GM23248 (cell line): ENCODE data around the gene LMAN2.

ENCODE experiments used
- EZH2 ChIP-seq: fragments of 200-600 bp; sonication (generic); IDR thresholded peaks from 2 replicates; pipeline ENCODE4 v1.6.1; 2018; ENCODE audit warnings: antibody characterized with exemption, mild to moderate bottlenecking; ENCODE audit not compliant: insufficient read depth, poor library complexity, severe bottlenecking
- EZH2phosphoT487 ChIP-seq: fragments of 200-600 bp; sonication (generic); IDR thresholded peaks from 2 replicates; pipeline ENCODE4 v1.6.1; 2018; ENCODE audit warnings: antibody characterized with exemption, moderate library complexity, mild to moderate bottlenecking, low read depth; ENCODE audit not compliant: insufficient read depth

GRCh38 chr5:177306674-177307543 lies 44.6 kb downstream of the LMAN2 start:
- TF ChIP-seq EZH2 = no peak
- TF ChIP-seq EZH2phosphoT487 = no peak
